K562 (cell line): ENCODE results near the gene MAST1. TPM values are rescaled to one million over a fixed set of nuclear protein-coding genes. Genes with fewer than 3 reads are reported as not detected.
A peak's percentile ranks its signal among the peaks of the same experiment; 100 is the strongest.

Source experiments
- DACH1 ChIP-seq: fragments of 450-650 bp; IDR thresholded peaks from 2 replicates; pipeline ENCODE4 v1.6.1; 2018; ENCODE audit not compliant: partially characterized antibody
- GTF2F1 ChIP-seq: IDR thresholded peaks from 2 replicates; pipeline ENCODE4 v1.6.1; 2011; ENCODE audit warnings: low read depth, low read length, improper control_type of control experiment
- HMBOX1 ChIP-seq: sonication (generic); IDR thresholded peaks from 2 replicates; pipeline ENCODE4 v1.6.1; 2016
- HOXB6 ChIP-seq: fragments of 250-450 bp; sonication (Bioruptor Pico); IDR thresholded peaks from 2 replicates; pipeline ENCODE4 v1.5.1; 2022; ENCODE audit warnings: mild to moderate bottlenecking, borderline replicate concordance
- HSF4 ChIP-seq: fragments of 250-450 bp; sonication (Bioruptor Pico); IDR thresholded peaks from 2 replicates; pipeline ENCODE4 v2.1.2; 2022; ENCODE audit warnings: mild to moderate bottlenecking, moderate library complexity, borderline replicate concordance
- NONO ChIP-seq, 2 experiments: fragments of 200-400 bp in 1 of 2; fragments of 450-650 bp in 1 of 2; formaldehyde crosslinking in 1 of 2; IDR thresholded peaks; 2 replicates each; pipeline ENCODE4 v1.6.1; 2017; ENCODE audit warnings: low read depth in 2 of 2, mild to moderate bottlenecking in 2 of 2, moderate library complexity in 2 of 2, low read length in 1 of 2
- PKNOX1 ChIP-seq: fragments of 450-650 bp; IDR thresholded peaks from 2 replicates; pipeline ENCODE4 v1.6.1; 2016
- PTBP1 ChIP-seq: fragments of 200-400 bp; formaldehyde crosslinking; IDR thresholded peaks from 2 replicates; pipeline ENCODE4 v1.6.1; 2017; ENCODE audit warnings: low read depth, low read length
- PYGO2 ChIP-seq: fragments of 450-650 bp; IDR thresholded peaks from 2 replicates; pipeline ENCODE4 v1.6.1; 2016; ENCODE audit warnings: mild to moderate bottlenecking, missing genetic modification characterization, moderate library complexity, missing compliant biosample characterization
- RAD21 ChIP-seq, 2 experiments: fragments of 250-450 bp in 1 of 2; fragments of 450-650 bp in 1 of 2; sonication (Bioruptor Pico) in 1 of 2; formaldehyde crosslinking in 1 of 2; IDR thresholded peaks in 1 of 2; conservative IDR thresholded peaks in 1 of 2; 2 replicates each; pipeline versions ENCODE4 v1.4.0 to v1.8.0; 2020 to 2022; ENCODE audit warnings: mild to moderate bottlenecking in 2 of 2, moderate library complexity in 1 of 2
- RBM25 ChIP-seq: fragments of 200-400 bp; formaldehyde crosslinking; IDR thresholded peaks from 2 replicates; pipeline ENCODE4 v1.6.1; 2018; ENCODE audit warnings: low read length, low read depth, moderate library complexity; ENCODE audit not compliant: severe bottlenecking
- THRAP3 ChIP-seq: fragments of 450-650 bp; IDR thresholded peaks from 2 replicates; pipeline ENCODE4 v1.6.1; 2016; ENCODE audit warnings: mild to moderate bottlenecking, inconsistent platforms, borderline replicate concordance
- ZNF212 ChIP-seq: fragments of 450-650 bp; formaldehyde crosslinking; IDR thresholded peaks from 2 replicates; pipeline ENCODE4 v1.4.0; 2020; ENCODE audit warnings: mild to moderate bottlenecking
- ZNF217 ChIP-seq: sonication (generic); formaldehyde crosslinking; IDR thresholded peaks from 2 replicates; pipeline ENCODE4 v1.8.0; 2022; ENCODE audit warnings: mild to moderate bottlenecking, missing genetic modification reagents
- ZNF311 ChIP-seq: fragments of 250-450 bp; sonication (Bioruptor Pico); IDR thresholded peaks from 2 replicates; pipeline ENCODE4 v1.4.0; 2020; ENCODE audit warnings: mild to moderate bottlenecking, moderate library complexity
- ZNF318 ChIP-seq, 2 experiments: fragments of 450-650 bp; IDR thresholded peaks; 2 replicates each; pipeline ENCODE4 v1.6.1; 2016; ENCODE audit warnings: mild to moderate bottlenecking in 2 of 2, borderline replicate concordance in 1 of 2, low read depth in 1 of 2, moderate library complexity in 1 of 2
- polyA plus RNA-seq, 8 experiments: library from polyadenylated mRNA; depleted of rRNA in 4 of 8; stranded (reverse) in 5 of 8; unstranded in 3 of 8; fragments of >200 nt; fragmentation: Nextera tagmentation in 2 of 8; fragmentation: Illumina TruSeq in 1 of 8; extraction: Ambion mirVana in 2 of 8; extraction: Trizol in 1 of 8; gene quantifications; 2 replicates each; pipeline versions ENCODE4 v1.2.1 to v1.2.3, GENCODE V29; 2011 to 2014; ENCODE audit warnings: inconsistent platforms in 1 of 8, missing spikeins in 1 of 8
- total RNA-seq, 7 experiments: library from RNA; depleted of rRNA in 6 of 7; stranded (reverse); fragments of >200 nt in 6 of 7; fragmentation: Illumina TruSeq in 2 of 7; extraction: Trizol in 2 of 7; gene quantifications; 2 replicates each; pipeline versions ENCODE4 v1.2.1 to v1.2.3, GENCODE V29; 2011 to 2021; ENCODE audit warnings: low replicate concordance in 1 of 7

Gene MAST1
- total and polyA plus RNA-seq, 9 of the 15 experiments (the other 6 are each of a cell fraction or from before 2014, with no cell fraction given), result 0.48 to 10.3 (median 3.9) TPM

- 0 out of 4 replicates have a peak, but pooled peaks of 1 of the 2 experiments have one; percentile 3 for TF ChIP-seq RAD21 (CRISPR knock-in tag; conservative IDR thresholded peaks at IDR 0.05 in 1 of 2, IDR thresholded peaks at IDR 0.05 in 1 of 2)
- peak; percentile 64 for TF ChIP-seq PKNOX1
- peak; percentile 62; the same call in 1 of the 2 replicates for TF ChIP-seq HSF4
- TF ChIP-seq HOXB6, result no peak
- no peak for TF ChIP-seq PYGO2
- TF ChIP-seq NONO (IDR thresholded peaks at IDR 0.05; ENCODE audit: low read depth in 2 of 2, low read length in 1 of 2), result no peak
- TF ChIP-seq RBM25, result no peak
- no peak for TF ChIP-seq ZNF212 (CRISPR knock-in tag)
- TF ChIP-seq THRAP3, result no peak
- no peak for TF ChIP-seq GTF2F1
- peak; percentile 21; the same call in 1 of the 2 replicates for TF ChIP-seq HMBOX1
- TF ChIP-seq ZNF217, result no peak
- TF ChIP-seq PTBP1, result no peak
- TF ChIP-seq DACH1, result no peak
- TF ChIP-seq ZNF311 (CRISPR knock-in tag), result no peak
- 0 out of 4 replicates have a peak, but pooled peaks of 1 of the 2 experiments have one; percentile 14 for TF ChIP-seq ZNF318 (IDR thresholded peaks at IDR 0.05; ENCODE audit: borderline replicate concordance in 1 of 2, low read depth in 1 of 2)
Observed at GRCh38 chr19:12886969-12887747, 48.8 kb downstream of the MAST1 start, which contains the start of gene KLF1 (continued).
